GM21576 (cell line): ENCODE results near the gene ACP3.

Experiments
- ATAC-seq: cut with Tn5 transposase; IDR thresholded peaks from one replicate; pipeline ENCODE4 v1.9.1; 2021; ENCODE audit warnings: mild to moderate bottlenecking, moderate library complexity; ENCODE audit not compliant: unreplicated experiment

The ACP3 gene

DNA sequence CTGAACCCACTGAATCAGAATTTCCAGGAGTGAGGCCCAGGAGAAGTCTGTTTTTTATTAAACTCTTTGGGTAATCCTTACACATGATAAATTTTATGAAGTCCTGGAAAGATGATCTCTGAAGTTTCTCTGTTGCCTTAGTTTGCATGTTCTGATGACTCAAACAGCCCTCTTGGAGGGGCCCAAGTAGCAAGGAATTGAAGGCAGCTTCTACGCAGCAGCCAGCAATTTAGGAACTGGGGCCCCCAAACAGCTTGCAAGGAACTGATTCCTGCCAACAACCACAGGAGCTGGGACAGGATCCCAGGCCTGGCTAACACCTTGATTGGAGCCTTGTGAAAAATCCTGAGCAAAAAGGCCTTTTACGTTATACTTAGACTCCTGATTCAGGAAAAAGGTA, 5.4 kb upstream of the ACP3 start:
- no peak for ATAC-seq

DNA sequence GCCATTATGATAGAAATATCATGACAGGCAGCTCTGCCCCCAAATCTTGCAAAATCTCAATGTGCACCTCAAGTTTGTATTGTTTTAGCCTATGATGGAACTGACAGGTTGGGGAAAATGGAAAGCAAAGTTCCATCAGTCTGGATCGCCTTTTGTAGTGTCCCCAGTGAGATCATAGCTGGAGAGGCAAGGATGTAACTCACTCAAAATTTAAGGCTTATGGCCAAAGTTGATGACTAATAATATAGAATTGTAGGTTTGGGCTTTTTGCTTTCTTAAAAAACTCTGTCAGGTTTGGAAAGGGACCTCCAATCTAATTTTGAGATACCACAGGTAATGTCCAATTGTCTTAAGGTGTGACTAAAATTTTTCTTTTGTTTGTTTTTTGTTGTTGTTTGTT, 1.4 kb upstream of the ACP3 start:
- no peak for ATAC-seq

DNA sequence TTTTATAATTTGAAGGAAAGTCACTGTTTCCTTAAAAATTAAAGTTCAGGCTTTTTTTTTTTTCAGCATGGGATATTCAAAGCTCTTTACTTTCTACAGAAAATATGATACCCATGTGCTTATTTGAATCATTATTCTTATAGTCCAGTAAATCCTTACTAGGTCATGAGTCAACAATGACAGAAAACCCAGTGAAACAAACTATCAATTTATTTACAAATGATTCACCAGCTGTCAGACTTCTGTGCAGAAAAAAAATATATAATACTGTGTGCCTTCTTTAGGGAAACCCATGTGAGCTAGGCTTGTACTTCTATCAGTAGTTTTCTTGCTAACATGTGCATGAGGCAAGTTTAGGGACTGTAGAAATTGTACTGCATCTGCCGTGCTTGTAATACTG, 1.2 kb downstream of the ACP3 start:
- ATAC-seq = no peak

DNA sequence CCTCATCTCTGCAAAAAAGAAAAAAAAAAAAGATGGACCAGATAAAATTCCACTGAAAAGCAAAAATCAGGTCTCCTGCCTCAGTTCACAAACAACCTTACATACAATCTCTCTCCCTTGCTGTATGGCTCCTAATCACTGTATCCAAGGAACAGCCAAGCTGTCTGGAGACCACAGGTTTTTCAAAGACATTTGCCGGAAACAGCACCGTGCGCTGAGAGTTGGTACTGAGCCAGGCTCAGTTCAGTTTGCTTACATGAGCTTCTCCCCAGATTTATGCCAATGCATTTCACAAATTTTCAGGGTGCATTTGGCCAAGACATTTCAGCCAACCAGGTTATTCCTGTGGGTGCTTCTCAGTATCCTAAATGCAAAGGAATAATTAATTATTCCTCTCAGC, 4.1 kb downstream of the ACP3 start:
- ATAC-seq = no peak

DNA sequence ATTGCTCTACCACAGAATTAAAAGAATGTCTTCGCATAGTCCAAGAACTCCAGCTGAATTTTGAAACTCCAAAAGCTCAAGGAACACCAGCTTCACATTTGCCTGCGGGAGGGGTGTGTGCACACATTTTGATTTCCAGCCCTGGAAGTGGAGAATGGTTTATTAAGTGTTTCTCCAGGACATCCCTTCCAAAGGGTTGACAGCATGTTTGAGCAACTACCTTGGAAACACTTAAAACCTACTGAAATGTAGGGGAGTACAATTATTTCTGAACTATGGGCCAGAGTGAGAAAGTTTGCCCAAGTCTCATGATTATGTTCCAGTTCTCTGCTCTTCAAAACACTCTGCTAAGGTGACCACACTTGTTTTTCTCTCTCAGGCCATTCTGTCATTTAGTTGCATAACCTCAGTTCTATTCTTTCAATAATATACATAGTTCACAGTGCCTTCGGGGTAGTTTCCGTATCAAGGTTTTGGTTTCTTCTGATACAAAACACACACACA, 7.9 kb downstream of the ACP3 start:
- no peak for ATAC-seq

DNA sequence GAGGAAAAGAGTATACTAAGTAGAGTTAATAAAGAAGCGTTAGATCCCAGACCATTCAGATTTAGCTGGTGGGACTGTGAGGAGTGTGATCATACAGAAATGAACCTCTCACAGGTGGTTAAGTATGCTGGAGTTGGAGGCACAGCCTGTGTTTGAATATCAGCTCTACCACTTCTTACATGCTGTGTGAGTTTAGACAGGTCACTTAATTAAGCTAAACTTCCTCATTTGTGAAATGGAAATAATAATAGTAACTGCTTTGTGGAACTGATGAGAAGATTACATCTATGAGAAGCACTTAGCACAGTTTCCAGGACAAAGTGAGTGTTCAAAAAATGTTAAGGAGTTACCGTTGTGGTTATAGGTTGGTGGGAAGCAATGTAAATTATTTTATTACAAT, 8.4 kb downstream of the ACP3 start:
- no peak for ATAC-seq

DNA sequence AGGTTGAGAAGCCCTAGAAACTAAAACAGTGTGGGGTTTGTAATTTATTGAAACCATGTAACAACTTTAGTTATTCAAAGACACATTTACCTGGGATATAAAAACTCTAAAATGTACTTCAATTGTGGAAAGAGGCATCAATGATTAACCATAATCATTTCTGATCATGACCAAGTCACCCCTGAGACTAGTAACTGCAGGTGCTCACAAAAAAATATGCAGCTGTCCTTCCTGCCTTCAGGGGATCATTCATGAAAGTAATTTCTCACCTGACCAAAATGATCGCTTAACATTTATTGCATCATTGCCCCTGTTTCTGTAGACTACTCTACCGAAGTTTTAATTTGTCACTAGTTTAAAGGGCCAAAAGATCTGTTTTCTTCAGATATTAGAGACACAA, 9.0 kb downstream of the ACP3 start:
- no peak for ATAC-seq

DNA sequence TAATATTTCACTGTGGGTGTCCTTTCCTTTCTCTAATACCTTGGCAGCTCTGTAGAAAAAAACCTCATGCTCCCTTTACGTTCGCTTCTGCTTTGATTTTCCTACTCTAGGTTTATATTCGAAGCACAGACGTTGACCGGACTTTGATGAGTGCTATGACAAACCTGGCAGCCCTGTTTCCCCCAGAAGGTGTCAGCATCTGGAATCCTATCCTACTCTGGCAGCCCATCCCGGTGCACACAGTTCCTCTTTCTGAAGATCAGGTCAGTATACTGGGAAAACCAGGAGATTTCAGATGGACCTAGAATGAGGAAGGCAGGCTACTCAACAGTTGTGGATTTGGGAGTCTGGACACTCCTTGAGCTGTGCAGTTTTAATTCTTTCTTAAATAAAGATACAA, 14.9 kb downstream of the ACP3 start:
- ATAC-seq = no peak

DNA sequence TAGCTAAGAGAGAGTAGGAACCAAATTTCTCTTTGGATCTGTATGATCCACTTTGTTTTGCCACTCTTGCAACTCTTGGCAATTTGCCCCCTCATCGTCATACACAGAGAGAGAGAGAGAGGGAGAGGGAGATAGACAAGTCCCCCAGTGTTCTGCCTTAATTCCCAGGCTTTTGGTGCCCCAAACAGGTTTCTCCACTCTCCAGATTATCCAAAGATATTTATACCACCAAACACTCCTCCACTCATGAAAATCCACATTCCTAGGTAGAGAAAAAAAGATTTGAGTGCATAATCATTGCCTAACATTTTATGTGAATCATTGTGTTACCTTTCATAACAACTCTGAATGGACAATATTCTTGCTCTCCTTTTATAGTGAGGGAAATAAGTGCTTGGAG, 15.3 kb downstream of the ACP3 start:
- ATAC-seq = no peak

DNA sequence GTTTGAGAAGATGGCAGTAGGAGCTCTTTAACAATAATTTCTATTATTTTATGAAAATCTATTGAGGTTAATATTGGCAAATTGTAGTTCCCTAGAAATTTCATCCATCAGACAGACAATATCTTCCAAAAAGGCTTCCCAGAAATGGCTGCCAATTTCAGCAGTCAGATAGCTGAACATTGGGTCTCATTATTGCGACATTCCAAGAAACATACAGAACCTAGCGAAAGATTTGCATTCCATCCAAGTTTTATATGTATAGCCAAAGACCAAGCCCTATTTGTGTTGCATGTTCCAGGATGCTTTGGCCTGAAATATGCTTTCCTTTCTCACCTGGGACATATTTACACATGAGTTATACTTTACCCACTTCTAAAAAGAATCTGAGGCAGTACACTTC, 24.5 kb downstream of the ACP3 start:
- no peak for ATAC-seq

DNA sequence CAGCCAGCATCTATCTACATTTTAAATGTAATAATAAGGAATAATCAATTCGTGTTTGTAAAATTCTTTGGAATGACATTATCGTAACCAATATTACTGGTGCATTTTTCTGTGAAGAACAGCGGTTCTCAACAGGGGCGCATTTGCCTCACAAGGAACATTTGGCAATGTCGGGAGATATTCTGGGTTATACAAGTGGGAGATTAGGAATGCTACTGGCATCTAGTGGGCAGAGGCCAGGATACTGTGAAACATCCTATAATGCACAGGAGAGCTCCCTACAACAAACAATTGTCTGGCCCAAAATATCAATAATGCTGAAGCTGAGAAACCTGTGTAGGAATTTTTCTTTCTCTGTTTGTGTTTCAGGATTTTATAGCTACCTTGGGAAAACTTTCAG, 25.0 kb downstream of the ACP3 start:
- no peak for ATAC-seq

DNA sequence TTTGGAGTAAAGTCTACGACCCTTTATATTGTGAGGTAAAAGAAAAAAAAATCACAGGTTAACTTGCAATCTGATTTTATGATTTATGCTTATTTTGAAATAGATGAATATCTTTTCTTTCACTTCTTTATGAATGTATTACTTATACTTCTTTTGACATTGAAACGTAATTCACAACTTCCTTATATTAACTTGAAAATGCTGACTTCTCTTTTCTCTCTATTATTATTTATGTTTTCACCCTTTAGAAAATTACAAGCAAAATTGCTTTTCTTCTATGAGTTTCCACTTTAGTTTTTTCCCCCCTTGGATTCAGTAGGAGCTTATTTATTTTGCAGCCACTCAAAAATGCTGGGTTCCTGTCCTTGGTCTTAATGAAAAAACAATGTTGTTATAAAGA, 25.4 kb downstream of the ACP3 start:
- no peak for ATAC-seq

DNA sequence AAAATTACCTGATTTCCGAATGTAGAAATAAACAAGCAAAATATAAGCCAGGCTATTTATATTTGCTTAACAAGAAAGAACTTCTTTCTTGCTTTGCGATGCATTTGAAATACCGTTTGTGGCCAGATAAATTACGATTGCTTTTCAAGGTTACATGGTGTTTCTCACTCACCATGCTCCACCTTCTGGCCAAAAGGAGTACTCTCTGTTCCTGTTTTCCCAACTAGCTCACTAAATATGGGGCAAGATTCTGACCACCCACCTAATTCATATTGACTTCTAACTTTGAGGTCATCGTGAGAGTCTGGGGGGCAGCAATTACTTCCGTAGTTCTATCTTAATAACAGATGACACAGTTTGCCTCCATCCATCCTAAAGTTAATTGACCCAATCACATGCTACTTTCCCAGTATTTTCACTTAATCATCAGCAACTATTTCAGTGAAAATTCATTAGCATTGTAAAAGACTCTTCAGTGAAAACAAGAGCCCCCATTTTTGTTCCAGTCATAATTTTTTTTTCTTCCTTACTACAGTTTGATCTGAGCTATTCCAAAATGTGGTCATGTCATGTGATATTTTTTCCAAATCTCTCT, 25.9 kb downstream of the ACP3 start:
- ATAC-seq = no peak

DNA sequence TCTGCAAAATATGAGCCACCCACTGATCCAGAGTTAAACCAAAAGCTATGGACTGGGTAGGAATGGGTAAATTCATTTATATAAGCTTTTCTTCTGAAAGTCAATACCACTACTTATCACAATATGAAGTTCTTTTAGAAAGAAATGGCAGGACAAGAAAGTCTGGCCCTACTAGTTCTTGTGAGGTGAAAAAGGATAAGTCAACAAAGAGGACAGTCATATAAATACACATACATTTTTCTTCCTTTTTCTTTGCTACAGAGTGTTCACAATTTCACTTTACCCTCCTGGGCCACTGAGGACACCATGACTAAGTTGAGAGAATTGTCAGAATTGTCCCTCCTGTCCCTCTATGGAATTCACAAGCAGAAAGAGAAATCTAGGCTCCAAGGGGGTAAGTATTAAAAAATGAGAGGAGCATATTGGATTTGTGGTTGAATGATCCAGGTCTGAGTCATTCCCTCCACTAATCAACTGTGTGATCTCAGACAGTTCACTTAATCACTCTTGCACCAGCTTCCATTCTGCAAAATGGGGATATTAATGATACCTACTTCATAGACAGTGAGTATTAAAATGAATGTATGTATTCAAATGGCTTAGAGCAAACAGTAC, 27.6 kb downstream of the ACP3 start:
- no peak for ATAC-seq

DNA sequence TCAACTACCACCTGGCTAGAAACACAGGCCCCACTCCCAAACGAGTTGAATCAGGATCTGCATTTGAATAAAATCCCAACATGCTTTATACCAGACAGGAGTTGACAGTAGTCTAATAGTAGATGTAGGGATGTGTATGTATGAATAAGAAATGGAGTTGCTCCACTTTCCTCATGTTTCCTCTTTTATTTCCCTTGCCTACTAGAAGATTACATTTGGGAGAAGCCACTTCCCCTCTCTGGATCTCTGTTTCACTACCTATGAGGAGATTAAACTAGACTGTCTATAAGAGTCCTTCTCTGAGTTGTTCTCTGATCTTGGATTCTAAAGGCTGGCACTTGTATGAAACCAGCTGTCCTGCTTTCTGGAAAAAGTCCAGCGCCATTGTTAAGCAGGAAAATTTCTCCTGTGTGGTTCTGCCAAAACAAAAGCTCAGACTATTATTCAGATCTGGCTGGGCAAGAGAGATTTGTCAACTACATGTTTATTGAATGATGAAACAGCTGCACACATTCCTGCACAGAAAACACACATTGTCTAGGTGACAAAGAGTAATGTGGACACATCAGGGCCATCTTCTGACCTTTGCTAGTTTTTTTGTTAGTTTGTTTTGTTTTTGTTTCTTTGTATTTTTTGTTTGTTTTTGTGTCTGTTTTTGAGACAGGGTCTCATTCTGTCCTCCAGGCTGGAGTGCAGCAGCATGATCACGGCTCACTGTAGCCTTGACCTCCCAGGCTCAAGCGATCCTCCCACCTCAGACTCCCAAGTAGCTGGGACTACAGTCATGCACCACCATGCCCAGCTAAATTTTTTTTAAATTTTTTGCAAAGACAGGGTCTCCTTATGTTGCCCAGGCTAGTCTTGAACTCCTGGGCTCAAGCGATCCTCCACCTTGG, 29.9 kb downstream of the ACP3 start:
- ATAC-seq = no peak

DNA sequence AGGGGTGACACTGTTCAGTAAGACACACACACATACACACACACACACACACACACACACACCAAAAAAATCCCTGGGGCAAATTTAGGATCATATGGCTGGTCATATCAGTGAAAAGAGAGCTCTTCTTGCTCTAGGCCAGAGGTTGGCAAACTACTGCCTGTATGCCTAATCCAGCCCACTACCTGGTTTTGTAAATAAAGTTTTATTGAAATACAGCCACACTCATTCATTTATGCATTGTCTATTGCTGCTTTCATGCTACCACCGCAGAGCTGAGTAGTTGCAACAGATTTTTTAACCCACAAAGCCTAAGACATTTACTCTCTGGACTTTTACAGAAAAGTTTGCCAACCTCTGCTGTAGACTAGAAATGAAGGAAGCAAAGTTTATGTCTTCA, 30.6 kb downstream of the ACP3 start:
- no peak for ATAC-seq

DNA sequence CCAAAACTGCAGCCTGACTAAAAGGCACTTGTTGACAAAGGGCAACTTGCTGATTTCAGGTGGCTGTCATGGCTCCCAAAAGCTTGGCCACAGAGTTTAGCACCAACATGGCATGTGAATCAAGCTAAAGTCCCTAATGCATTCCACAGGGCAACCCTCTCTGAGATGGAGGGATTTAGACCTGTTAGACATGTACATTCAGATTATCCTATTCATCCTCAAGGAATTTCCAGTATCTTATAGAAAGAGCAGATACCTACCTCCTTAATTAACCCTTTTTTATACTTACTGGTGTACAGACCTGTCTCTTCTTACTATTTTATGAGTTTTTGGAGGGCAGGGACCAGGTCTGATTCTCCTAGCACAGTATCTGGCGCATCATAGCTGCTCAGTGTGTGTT, 31.3 kb downstream of the ACP3 start:
- ATAC-seq = no peak

DNA sequence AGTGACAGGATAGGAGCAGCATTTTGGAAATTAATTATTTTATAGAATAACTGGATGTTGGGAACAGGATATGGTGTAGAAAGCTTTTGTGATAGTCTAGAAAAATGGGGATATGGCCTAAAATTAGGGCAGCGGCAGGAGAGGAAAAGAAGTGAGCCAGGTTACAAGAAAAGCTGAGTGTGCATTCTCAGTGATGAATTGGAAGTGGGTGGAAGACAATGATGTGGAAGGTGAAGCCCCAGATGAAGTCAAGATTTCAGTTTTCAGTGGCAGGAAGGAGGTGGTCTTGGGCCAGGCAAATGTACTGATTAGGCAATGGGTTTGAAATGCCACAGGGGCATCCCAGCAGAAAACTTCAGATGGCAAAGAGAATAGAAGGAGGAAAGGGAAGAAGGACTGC, 33.6 kb downstream of the ACP3 start:
- no peak for ATAC-seq

DNA sequence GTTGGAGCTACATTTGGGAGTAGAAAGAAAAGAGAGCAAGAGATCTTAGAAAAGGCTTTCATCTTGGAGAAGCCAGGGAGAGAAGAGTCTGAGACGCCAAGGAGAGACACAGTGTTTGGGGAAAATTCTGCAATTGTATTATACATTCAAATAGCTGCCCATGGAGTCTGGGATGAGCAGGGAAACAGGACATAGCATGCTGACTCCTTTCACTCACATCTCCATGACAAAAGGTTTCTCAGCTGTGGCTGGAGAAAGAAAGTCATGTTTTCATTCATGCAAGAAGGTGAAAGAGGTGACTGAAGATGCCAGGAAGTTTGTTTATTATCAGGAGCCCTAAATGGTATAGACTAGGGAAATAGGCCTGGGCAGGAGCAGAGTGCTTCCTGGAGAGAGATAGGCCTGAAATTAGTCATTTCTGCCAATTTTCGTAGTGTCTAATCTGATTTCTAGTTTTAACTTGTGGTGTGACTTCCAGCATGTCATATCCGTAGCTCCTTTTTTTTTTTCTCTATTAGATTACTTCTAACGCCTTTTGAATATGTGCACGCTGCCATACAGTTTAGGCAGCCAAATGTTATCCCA, 34.1 kb downstream of the ACP3 start:
- no peak for ATAC-seq

DNA sequence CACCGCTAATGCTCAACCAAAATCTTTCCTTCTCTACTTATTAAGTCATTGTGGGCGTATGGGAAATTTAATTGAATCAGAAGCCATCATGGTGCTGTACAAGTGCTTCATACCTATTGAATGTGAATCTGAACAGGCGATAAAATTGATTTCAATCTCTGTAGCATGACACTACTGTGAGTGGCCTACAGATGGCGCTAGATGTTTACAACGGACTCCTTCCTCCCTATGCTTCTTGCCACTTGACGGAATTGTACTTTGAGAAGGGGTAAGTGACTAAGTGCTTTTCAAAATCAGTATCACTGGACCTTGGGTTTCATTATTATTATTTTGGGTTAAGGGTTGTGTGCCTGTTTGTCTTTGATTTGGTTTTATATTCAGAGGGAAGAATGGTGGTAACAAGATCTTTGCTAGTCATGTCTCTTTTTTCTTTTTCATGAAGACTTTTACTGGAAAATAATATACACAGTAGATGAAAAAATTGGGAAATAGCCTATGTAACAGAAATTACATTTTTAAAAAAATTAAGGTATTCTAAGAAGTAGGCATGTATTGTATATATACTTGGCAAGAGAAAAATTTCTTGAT, 35.4 kb downstream of the ACP3 start:
- peak; percentile 74 for ATAC-seq

DNA sequence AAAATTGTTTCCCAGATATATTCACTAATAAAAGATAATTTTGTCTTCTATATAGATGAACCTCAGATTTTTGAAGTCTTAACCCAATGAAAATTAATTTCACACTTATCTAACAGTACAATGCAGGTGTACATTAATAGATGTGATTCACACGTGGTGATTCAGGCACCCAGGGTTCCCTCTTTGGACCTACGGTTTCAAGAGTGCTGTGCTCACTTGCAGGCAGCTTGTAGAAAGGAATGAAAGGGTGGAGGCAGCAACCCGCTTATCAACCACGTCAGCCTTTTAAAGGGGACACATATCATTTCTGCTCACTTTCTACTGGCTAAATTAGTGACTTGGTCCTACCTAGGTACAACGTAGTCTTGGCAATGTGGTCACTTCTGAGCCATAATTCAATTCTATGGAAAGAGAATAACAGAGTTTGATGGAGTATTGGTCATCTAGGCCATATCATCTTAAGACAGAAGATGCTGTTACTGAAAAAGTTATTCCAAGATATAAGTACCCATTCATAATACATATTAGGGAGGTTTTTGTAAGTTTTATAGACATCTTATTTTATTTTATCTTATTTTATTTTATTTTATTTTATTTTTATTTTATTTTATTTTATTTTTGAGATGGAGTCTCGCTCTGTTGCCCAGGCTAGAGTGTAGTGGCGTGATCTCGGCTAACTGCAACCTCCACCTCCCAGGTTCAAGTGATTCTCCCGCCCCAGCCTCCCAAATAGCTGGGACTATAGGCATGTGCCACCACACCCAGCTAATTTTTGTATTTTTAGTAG, 37.9 kb downstream of the ACP3 start:
- no peak for ATAC-seq
